ENCODE data around the gene STX8.

Gene STX8

GRCh38 chr17:9533441-9533840 lies 42.2 kb downstream of the STX8 start:
- TF ChIP-seq CTCF (IDR thresholded peaks at IDR 0.05; ENCODE audit: insufficient read depth, low read length, poor library complexity, severe bottlenecking): no peak
- H3K4me3 ChIP-seq (replicated peaks; ENCODE audit: low read depth, low read length): no peak overlapping the region
- no peaks in the 10 kb centered on the region for H3K27me3 ChIP-seq (replicated peaks; ENCODE audit: control insufficient read depth, insufficient read depth, low read length)
- no peaks in the 10 kb centered on the region for H3K36me3 ChIP-seq (ENCODE audit: control insufficient read depth, insufficient read depth, low read length)
- DNase-seq (ENCODE audit: extremely low read depth, insufficient read length): no peak

- Histone ChIP-seq H3K4me3 (replicated peaks; ENCODE audit: low read depth, low read length) (no peak overlapping the region), H3K36me3 (ENCODE audit: control insufficient read depth, insufficient read depth, low read length) (no peaks in the 10 kb centered on the region), H3K27me3 (replicated peaks; ENCODE audit: control insufficient read depth, insufficient read depth, low read length) (no peaks in the 10 kb centered on the region)
- DNase-seq (ENCODE audit: extremely low read depth, insufficient read length): no peak
- TF ChIP-seq CTCF (IDR thresholded peaks at IDR 0.05; ENCODE audit: insufficient read depth, low read length, poor library complexity, severe bottlenecking): no peak
These were observed 42.9 kb downstream of the STX8 start for GRCh38 chr17:9532715-9533114.

GRCh38 chr17:9531034-9531433 lies 44.6 kb downstream of the STX8 start:
- DNase-seq (ENCODE audit: extremely low read depth, insufficient read length): no peak
- H3K4me3 ChIP-seq (replicated peaks; ENCODE audit: low read depth, low read length): no peak overlapping the region
- no peaks in the 10 kb centered on the region for H3K27me3 ChIP-seq (replicated peaks; ENCODE audit: control insufficient read depth, insufficient read depth, low read length)
- no peaks in the 10 kb centered on the region for H3K36me3 ChIP-seq (ENCODE audit: control insufficient read depth, insufficient read depth, low read length)
- no peak for TF ChIP-seq CTCF (IDR thresholded peaks at IDR 0.05; ENCODE audit: insufficient read depth, low read length, poor library complexity, severe bottlenecking)

GRCh38 chr17:9529033-9529700 lies 46.5 kb downstream of the STX8 start:
- DNase-seq (ENCODE audit: extremely low read depth, insufficient read length): no peak
- Histone ChIP-seq H3K27me3 (replicated peaks; ENCODE audit: control insufficient read depth, insufficient read depth, low read length) (no peaks in the 10 kb centered on the region), H3K4me3 (replicated peaks; ENCODE audit: low read depth, low read length) (no peak overlapping the region), H3K36me3 (ENCODE audit: control insufficient read depth, insufficient read depth, low read length) (no peaks in the 10 kb centered on the region)
- peak; percentile 62 for TF ChIP-seq CTCF (IDR thresholded peaks at IDR 0.05; ENCODE audit: insufficient read depth, low read length, poor library complexity, severe bottlenecking)

GRCh38 chr17:9527788-9528187 lies 47.8 kb downstream of the STX8 start:
- Histone ChIP-seq H3K4me3 (replicated peaks; ENCODE audit: low read depth, low read length) (no peak overlapping the region), H3K27me3 (replicated peaks; ENCODE audit: control insufficient read depth, insufficient read depth, low read length) (no peaks in the 10 kb centered on the region), H3K36me3 (ENCODE audit: control insufficient read depth, insufficient read depth, low read length) (no peaks in the 10 kb centered on the region)
- no peak for TF ChIP-seq CTCF (IDR thresholded peaks at IDR 0.05; ENCODE audit: insufficient read depth, low read length, poor library complexity, severe bottlenecking)
- no peak for DNase-seq (ENCODE audit: extremely low read depth, insufficient read length)

- no peak for DNase-seq (ENCODE audit: extremely low read depth, insufficient read length)
- Histone ChIP-seq H3K27me3 (replicated peaks; ENCODE audit: control insufficient read depth, insufficient read depth, low read length) (no peaks in the 10 kb centered on the region), H3K36me3 (ENCODE audit: control insufficient read depth, insufficient read depth, low read length) (no peaks in the 10 kb centered on the region), H3K4me3 (replicated peaks; ENCODE audit: low read depth, low read length) (no peak overlapping the region)
- peak; percentile 41 for TF ChIP-seq CTCF (IDR thresholded peaks at IDR 0.05; ENCODE audit: insufficient read depth, low read length, poor library complexity, severe bottlenecking)
These were observed 53.5 kb downstream of the STX8 start for GRCh38 chr17:9522074-9522473.
